HG02943 (cell line): ENCODE data around the gene STON2.
"Not testable (repeated sequence)": the region's sequence is repeated elsewhere in the genome, so short reads cannot be mapped to it uniquely, and the experiment has no call there.

Experiments used
- ATAC-seq: cut with Tn5 transposase; IDR thresholded peaks from one replicate; pipeline ENCODE4 v1.9.1; 2021; ENCODE audit warnings: mild to moderate bottlenecking, low read depth, moderate library complexity; ENCODE audit not compliant: unreplicated experiment

STON2 gene

DNA sequence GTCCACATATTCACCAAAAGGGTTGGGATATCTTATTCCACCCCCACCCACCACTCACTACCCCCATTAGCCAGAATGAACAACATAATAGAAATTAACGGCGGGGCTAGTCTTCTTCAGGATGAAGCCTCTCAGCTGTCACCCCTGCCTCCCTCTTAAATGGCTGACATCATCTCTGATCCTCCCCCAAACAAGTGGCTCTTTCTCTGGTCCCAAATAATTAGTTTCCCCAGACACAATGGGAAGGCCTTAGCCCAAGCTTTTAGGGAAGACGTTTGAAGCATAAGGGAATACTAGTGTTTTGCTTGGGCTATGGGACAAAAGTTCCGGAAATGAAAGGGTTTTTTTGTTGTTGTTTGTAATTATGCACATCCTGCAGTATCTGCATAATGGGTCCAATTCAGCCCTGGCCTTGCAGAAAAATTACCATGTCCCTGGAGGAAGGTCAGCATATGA lies 13.8 kb downstream of the STON2 start:
- no peak for ATAC-seq

DNA sequence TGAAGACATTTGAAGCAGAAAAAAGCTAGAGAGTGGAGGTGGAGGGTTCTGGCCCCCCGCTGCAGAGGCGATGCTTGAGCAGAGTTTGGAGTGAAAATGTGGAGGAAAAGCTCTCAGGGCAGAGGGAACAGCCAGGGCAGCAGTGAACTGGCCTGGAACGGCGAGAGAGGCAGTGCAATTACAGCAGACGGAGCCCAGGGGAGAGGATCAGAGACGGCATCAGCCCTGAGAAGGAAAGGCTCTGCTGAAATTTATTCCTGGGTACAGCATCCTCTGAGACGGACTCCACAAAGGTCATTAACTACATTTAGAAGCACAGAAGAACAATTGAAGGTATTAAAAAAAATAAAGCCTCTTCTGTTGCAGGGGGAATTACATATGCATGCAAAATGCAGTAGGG lies 14.2 kb downstream of the STON2 start:
- no peak for ATAC-seq

GRCh38 chr14:81385419-81385818 lies 14.7 kb downstream of the STON2 start:
- ATAC-seq = no peak

GRCh38 chr14:81384900-81385299 lies 15.2 kb downstream of the STON2 start:
- no peak for ATAC-seq

DNA sequence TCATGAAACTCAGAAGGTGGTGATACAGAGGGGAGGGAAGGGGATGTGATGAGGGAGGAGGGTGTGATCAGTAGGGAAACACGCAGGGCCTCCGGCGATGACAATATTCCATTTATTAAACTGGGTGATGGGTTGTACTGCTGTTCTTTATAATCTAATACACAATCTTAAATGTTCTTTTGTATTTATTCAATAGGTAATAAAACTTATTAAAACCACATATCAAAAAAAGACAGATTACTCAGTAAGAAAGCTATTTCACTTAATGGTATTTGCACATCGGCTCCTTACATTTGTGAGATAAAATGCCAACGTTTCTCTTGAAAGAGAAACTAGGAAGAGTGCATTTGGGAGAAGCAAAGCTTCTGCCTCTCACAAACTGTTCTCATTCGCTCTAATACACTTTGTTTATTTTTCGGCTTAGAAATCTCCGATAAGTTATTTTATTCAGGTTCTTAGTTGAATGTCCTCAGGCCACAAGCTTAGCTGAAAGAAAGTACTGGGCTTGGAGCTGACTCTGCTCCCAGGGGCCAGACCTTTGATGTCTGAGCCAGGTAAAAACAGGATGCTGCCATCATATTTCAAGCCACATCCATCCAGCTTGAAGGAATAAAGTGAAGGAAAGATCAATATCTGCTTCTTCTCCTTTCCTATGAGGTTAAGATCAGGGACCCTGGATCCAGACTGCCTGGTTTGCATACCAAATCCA lies 17.5 kb downstream of the STON2 start:
- ATAC-seq = no peak

DNA sequence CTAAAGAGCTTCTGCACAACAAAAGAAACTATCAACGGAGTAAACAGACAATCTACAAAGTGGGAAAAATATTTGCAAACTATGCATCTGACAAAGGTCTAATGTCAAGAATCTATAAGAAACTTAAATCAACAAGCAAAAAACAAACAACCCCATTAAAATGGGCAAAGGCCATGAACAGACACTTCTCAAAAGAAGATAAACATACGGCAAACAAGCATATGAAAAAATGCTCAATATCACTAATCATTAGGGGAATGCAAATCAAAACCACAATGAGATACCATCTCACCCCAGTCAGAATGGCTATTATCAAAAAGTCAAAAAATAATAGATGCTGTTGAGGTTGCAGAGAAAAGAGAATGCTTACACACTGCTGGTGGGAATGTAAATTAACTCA lies 20.1 kb downstream of the STON2 start:
- not testable (repeated sequence) for ATAC-seq

DNA sequence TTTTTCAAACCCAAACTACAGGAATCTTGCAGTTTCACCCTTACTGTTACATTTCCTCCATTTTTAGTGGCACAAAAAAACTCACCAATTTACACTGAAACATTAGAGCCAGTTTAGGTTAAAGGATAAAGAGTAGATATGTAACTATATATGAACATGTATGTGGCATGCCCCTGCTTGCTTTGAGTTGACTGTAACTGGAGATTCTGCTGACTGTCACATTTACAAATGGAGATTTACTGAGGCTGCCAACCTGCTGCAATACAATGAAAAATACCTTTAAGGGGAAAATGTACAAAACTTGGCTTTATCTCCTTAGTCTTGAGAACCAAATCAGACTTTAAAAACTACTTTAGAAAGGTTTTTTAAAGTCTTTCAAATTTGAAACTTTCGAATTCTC lies 28.3 kb downstream of the STON2 start:
- ATAC-seq = no peak

- ATAC-seq = no peak
Observed at GRCh38 chr14:81367563-81367962, 32.6 kb downstream of the STON2 start.

DNA sequence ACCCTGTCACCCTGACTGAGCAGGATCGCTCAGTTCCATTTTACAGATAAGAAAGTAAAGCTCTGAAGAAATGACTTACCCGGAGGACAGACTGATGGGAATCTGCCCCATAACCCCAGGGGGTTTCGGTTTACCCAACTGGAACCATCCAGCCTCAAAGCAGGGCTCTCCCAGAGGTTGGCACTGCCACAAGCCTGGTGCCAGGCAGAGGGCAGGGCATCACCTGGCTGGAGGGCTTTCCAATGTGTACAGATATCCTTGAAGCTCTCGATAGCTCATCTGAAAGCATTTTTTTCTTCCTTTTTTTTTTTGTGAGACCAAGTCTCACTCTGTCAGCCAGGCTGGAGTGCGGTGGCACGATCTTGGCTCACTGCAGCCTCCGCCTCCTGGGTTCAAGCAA lies 33.2 kb downstream of the STON2 start:
- ATAC-seq = no peak

- ATAC-seq = no peak
Observed at GRCh38 chr14:81366214-81366613, 33.9 kb downstream of the STON2 start.

GRCh38 chr14:81363746-81364378 lies 36.3 kb downstream of the STON2 start:
- ATAC-seq = no peak

- ATAC-seq = no peak
Observed at GRCh38 chr14:81353691-81354323, 46.3 kb downstream of the STON2 start.

DNA sequence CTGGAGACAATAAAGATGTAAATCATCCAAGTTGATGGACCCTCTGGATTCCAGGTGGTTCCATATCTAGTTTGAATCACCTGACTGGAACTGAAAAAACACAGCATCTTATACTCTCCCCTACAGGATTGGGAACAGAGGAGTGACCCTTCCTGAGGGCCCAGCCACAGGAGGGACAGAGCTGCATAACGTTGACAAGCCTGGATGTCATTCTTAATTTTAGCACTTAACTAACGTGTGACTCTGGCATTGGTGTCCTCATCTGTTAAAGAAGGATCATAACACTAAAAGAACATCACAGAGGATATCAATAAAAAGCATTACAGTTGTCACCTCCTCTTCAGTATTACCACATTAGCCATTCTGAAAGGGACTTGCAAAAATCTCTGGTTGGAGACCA lies 47.7 kb downstream of the STON2 start:
- no peak for ATAC-seq

DNA sequence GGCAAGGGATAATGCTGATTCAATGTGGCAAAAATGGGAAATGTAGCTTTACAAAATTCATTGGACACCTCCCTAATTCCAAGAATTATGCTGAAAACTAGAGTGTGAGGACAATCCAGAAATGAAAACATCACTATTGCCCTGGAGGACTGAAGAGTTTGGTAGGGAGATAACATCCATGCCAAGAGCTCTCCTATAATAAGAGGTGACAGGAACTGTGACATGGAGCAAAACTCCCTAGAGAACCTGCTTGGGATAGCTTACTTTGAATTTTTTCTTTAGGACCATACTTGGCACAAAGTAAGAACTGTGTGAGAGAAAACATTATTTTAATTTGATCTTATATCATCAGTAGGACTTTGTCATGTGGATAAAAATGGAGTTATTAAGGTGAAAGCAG lies 48.9 kb downstream of the STON2 start:
- no peak for ATAC-seq

DNA sequence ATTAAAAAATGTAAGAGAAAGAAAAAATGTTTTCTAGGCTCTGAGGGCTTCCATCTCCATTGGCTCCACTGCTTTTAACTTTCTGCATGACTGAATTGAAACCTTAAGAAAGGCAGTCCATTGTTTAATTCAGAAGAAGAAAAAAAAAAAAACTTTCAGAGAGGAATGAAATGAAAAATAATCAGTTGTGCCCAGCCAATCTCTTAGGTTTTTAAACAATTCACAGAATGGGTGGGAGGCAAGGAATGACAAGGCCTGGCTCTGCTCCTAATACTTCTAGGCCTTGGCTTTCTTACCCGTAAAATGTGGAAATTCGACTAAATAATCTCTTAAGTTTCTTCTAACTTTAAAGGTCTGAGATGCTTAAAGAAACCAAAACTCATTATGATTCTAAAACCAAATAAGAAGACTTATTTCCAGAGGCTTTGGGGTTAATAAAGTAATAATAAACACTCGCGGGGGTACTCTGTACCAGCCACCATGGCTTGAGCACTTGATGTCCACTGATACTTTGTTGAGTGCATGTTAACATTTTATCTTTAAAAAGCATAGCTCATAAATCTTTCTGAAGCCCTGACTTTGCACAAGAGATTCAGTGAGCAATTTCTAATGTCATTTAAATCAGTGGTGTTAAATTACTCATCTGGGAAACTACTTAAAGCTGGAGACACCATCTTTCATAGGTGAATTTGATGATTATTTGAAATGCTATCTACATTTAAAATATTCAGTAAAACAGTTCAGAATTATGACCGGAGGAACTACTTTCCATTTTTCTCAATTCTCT lies 49.6 kb downstream of the STON2 start:
- ATAC-seq = no peak

DNA sequence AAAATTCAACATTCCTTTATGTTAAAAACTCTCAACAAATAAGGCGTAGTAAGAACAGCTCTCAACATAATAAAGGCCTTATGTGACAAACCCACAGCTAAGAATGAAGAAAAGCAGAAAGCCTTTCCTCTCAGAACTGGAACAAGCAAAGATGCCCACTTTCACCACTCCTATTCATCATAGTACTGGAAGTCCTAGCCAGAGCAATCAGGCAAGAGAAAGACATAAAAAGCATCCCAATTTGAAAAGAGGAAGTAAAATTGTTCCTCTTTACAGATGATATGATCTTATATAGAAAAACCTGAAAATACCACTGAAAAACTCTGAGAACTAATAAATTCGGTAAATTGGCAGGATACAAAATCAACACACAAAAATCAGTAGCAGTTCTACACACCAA lies 52.1 kb downstream of the STON2 start:
- ATAC-seq = no peak

DNA sequence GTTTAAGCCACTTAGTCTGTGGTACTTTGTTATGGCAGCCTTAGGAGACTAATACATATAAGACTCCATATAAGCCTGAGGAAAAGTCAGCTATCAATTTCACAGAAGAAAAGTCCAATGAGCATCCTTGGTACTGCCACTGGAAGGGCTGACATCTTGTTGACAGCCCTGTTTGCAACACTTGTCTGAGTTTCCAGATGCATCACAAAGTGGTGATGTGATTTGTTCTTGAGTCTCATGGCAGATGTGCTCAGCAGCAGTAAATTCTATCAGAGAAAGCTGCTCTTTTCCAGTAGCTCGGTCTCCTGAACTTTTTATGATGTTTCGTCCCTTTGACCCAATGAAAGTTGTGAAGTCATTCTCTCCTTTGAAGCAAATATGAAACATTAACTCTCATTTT lies 54.3 kb downstream of the STON2 start:
- no peak for ATAC-seq

GRCh38 chr14:81344481-81345160 lies 55.5 kb downstream of the STON2 start:
- no peak for ATAC-seq

DNA sequence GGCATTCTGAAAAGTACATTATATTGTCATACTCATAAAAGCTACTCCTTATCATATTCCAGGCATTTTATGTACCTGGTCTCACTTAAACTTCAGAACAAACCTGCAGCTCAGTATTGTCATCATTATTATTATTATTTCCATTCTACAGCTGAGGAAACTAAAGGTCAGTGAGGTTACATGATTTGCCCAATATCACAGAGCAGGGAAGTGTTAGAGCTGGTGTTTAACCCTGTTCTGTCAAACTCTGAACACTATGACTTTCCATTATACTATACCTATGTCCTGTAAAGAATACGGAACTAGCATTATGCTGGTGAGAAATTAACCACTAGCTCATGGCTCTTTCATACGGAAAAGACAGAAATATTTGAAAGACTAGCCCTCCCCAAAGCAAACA lies 56.4 kb downstream of the STON2 start:
- no peak for ATAC-seq

- no peak for ATAC-seq
Observed at GRCh38 chr14:81342850-81343580, 57.1 kb downstream of the STON2 start.
